AG09309 (cell line): Measurements from ENCODE around the gene MPZL2.

Experiments used
- DNase-seq: peaks from one replicate; pipeline ENCODE4 v3.0.0-alpha.2; 2010; ENCODE audit warnings: low read depth
- H3K4me3 ChIP-seq: 2 replicates; pipeline ENCODE4 v1.5.1; 2011; ENCODE audit warnings: mild to moderate bottlenecking, low read depth, low read length, moderate library complexity; ENCODE audit not compliant: control insufficient read depth
- TF ChIP-seq, protein P1 (sequence below): IDR thresholded peaks from 2 replicates; pipeline ENCODE4 v1.5.1; 2011; ENCODE audit warnings: mild to moderate bottlenecking, low read depth, low read length, inconsistent platforms; ENCODE audit not compliant: insufficient read depth, control insufficient read depth; ENCODE audit errors: missing control alignments

MPZL2 gene

DNA sequence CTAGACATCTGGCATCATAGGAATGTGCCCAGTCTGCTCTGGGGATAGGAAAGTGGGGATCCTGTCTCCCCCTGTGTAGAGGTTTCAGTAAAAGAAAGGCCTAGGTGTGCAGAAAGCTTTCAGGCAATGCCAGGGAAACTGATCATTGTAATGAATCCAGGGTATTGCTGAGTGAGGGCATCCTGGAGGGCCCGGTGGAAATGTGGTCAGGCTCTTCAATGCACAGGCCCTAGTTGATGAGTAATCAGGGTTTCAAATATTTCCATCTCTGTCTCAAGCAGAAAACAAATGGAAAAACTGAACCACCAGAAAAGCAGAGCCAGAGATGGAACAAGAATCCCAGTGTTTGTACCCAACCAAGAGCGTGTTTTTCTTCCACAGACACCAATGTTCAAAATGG, 42.5 kb upstream of the MPZL2 start:
- DNase-seq = no peak
- TF ChIP-seq, protein P1, sequence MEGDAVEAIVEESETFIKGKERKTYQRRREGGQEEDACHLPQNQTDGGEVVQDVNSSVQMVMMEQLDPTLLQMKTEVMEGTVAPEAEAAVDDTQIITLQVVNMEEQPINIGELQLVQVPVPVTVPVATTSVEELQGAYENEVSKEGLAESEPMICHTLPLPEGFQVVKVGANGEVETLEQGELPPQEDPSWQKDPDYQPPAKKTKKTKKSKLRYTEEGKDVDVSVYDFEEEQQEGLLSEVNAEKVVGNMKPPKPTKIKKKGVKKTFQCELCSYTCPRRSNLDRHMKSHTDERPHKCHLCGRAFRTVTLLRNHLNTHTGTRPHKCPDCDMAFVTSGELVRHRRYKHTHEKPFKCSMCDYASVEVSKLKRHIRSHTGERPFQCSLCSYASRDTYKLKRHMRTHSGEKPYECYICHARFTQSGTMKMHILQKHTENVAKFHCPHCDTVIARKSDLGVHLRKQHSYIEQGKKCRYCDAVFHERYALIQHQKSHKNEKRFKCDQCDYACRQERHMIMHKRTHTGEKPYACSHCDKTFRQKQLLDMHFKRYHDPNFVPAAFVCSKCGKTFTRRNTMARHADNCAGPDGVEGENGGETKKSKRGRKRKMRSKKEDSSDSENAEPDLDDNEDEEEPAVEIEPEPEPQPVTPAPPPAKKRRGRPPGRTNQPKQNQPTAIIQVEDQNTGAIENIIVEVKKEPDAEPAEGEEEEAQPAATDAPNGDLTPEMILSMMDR = no peak
- H3K4me3 ChIP-seq = no peak overlapping the region

DNA sequence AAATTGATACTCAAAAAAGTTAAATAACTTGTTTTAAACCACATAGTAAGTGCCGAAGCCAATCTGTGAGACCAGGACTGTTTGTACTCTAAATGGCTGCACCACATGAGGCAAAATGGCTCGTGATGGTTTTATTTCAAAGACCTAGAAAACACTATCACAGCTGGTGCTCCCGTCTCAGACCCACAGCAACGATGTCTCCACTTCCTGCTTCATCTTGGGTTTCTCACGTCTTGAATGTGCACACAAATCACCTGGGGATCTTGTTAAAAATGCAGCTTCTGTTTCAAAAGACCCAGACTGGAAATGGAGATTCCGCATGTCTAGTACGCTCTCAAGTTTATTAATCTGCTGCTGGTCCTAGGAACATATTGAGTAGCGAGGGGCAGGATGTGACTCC, 41.6 kb upstream of the MPZL2 start:
- no peak overlapping the region for H3K4me3 ChIP-seq
- TF ChIP-seq, protein P1 = no peak
- DNase-seq = no peak

DNA sequence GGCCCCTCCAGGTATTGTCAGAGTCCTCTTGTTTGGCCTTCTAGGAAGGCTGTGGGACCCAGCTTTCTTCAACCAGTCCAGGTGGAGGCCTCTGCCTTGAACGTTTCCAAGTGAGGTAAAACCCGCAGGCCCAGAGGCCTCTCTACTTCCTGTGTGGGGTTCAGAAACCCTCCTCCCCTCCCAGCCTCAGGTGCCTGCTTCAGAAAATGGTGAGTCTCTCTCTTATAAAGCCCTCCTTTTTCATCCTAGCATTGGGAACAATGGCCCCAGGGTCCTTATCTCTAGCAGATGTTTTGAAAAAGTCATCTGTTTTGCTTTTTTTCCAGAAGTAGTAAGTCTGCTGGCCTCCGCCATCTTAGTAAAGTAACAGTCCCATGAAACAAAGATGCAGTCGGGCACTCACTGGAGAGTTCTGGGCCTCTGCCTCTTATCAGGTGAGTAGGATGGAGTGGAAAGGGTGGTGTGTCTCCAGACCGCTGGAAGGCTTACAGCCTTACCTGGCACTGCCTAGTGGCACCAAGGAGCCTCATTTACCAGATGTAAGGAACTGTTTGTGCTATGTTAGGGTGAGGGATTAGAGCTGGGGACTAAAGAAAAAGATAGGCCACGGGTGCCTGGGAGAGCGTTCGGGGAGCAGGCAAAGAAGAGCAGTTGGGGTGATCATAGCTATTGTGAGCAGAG, 40.6 kb upstream of the MPZL2 start, which contains the start of gene CD3E:
TSS of gene CD3E (plus strand) at position 163 of the 681 bp plus-strand sequence. CDS start at position 386, 223 bp downstream.
- DNase-seq = no peak
- TF ChIP-seq, protein P1 = no peak
- no peak within 1 kb of the TSS for H3K4me3 ChIP-seq

DNA sequence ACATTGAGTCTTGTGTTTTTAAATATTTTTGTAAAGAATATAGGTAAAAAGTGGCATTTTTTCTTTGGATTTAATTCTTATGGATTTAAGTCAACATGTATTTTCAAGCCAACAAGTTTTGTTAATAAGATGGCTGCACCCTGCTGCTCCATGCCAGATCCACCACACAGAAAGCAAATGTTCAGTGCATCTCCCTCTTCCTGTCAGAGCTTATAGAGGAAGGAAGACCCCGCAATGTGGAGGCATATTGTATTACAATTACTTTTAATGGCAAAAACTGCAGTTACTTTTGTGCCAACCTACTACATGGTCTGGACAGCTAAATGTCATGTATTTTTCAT, 40.1 kb upstream of the MPZL2 start:
- TF ChIP-seq, protein P1 = no peak

DNA sequence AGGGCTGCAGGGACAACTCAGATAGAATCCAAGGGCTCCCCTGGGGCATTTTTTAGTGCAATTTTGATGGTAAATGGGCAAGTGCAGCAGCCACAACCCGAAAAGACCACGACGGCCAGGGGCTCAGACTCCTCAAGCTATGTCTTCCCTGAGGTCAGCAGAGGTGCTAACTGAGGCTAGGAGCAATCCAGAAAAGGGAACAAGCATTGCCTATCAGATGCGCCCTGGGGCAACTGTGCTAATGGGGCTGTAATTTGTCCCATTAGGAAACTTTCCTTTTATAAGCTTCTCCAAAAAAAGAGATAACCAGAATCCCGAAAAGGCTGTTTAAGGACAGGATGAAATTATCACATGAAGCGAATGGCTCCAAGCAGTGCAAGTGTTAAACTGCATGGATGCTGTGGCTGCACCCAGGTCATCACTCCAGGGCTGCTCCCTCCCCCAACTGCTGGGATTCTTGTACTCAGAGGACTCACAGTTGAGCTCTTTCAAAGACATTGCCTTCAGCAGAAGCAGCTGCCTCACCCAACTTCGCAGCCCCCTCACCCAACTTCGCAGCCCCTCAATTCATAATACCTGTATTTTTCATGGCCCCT, 37.6 kb upstream of the MPZL2 start:
- H3K4me3 ChIP-seq = no peak overlapping the region
- DNase-seq = no peak
- TF ChIP-seq, protein P1 = no peak

More for the DNA sequence above, 40.1 kb upstream of the MPZL2 start:
- no peak for DNase-seq
- no peak overlapping the region for H3K4me3 ChIP-seq

DNA sequence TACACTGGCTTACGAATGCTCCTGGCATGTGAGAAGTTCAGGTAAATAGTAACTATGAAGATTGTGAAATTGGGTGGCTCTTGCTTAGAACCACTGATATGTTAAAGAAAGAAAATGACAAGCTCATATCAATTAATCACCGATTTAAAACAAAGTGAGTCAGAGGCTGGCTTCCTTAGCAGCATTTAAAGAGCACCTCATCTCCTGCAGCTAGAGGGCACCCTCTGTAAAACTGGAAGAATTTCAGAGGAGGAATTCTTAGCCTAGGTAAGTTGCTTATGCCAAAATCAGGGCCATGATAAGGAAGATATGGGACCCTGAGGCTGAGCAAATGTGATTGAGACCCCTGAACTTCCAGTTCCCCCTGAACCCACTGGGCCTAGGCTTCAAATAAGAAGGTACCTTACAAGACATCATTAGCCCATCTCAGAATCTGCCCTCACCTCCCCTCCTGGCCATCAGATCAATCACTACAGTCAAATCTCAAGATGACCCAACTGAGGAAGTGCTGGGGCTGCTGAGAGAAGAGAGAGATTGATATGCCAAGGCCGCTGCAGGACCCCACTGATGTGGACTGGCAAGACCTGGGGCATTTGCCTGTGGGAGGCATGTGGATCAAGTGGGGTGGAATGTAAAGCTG, 31.8 kb upstream of the MPZL2 start:
- no peak overlapping the region for H3K4me3 ChIP-seq
- TF ChIP-seq, protein P1 = peak; percentile 51
- DNase-seq = no peak
